Measurements from ENCODE around the gene ANXA11.

DNA sequence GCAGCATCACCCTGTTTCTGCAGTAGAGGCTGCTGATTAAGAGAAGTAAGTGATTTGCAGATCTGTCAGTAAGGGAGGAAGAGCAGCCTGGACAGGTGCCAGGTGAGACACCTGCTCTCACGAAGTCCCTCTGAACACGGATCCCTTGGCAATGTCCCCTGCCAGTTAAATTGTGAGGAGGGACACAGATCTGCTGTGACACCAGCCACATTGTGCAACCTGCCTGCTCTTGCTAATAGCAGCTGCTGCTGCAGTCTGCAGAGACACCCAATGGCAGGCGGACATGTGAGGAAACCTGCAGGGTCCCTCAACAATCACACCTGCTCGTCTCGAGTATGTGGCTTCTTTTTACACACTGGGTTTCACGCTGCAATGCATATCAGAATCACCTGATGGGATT is 31.9 kb downstream of the ANXA11 start:
- TF ChIP-seq, protein P1, sequence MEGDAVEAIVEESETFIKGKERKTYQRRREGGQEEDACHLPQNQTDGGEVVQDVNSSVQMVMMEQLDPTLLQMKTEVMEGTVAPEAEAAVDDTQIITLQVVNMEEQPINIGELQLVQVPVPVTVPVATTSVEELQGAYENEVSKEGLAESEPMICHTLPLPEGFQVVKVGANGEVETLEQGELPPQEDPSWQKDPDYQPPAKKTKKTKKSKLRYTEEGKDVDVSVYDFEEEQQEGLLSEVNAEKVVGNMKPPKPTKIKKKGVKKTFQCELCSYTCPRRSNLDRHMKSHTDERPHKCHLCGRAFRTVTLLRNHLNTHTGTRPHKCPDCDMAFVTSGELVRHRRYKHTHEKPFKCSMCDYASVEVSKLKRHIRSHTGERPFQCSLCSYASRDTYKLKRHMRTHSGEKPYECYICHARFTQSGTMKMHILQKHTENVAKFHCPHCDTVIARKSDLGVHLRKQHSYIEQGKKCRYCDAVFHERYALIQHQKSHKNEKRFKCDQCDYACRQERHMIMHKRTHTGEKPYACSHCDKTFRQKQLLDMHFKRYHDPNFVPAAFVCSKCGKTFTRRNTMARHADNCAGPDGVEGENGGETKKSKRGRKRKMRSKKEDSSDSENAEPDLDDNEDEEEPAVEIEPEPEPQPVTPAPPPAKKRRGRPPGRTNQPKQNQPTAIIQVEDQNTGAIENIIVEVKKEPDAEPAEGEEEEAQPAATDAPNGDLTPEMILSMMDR (IDR thresholded peaks at IDR 0.05), result no peak
- TF ChIP-seq EP300 (IDR thresholded peaks at IDR 0.05) (no peak), POLR2A (IDR thresholded peaks at IDR 0.05; ENCODE audit: low read depth) (no peak), POLR2AphosphoS5 (IDR thresholded peaks at IDR 0.05) (no peak)

Measured in esophagus muscularis mucosa (tissue), 4 donors.